Activated gamma-delta T cell treated with Interleukin-2 at 50 U/mL for 16 hours (primary cell): ENCODE measurements around the gene LPAR6.

Source experiments
- DNase-seq: peaks from one replicate; pipeline ENCODE4 v3.0.0-alpha.2; 2020

LPAR6 gene

GRCh38 chr13:48414501-48414900, 1.6 kb upstream of the LPAR6 start:
- DNase-seq = no peak

DNA sequence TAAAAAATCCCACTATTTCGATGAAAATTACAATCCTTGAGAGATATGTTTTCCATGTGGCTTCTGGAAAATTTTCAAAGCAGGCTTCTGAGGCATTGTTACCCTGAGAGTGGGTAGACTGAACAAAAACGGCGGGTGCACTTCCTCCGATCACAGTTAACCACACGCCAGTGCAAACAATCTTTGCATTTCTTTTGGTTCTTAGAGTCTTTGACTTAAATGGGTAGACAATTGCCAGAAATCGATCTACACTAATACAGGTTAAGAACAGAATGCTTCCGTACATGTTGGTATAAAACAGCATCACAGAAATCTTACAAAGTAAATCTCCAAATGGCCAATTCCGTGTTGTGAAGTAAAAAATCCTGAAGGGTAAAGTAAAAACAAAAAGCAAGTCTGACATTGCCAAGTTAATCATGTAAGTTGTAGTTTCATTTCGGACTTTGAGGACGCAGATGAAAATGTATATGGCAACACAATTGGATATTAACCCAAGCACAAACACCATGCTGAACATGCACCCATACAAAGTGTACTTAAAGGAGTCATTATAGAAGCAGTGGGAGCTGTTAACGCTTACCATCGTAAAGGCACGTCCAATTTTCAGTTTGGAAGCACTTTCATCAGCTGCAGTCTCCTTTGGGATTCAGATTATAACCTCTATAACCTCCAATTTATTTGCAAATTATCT, 927 bp downstream of the LPAR6 start:
- peak; percentile 28 for DNase-seq

GRCh38 chr13:48411147-48411794, 1.6 kb downstream of the LPAR6 start:
- DNase-seq = no peak

- DNase-seq = no peak
Observed at GRCh38 chr13:48410199-48410598, 2.7 kb downstream of the LPAR6 start.

GRCh38 chr13:48405875-48406274, 7.0 kb downstream of the LPAR6 start:
- DNase-seq = no peak

DNA sequence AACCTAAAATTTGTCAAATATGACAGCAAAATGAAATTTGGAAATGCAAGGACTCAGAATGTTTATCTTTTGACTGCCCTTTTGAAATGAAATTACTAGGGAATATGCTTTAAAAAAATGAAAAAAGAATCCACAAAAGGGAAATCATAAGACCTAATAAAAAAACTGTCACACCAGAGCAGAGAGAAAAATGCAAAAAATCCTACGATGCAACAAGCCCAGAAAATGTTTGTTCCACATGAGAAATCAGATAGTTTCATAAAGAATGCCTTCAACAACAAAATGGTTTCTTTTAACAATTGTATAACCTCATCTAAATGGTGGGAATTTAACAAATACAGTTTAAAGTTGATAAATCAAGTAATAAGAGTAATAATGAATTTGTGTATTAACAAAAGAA, 8.0 kb downstream of the LPAR6 start:
- no peak for DNase-seq

DNA sequence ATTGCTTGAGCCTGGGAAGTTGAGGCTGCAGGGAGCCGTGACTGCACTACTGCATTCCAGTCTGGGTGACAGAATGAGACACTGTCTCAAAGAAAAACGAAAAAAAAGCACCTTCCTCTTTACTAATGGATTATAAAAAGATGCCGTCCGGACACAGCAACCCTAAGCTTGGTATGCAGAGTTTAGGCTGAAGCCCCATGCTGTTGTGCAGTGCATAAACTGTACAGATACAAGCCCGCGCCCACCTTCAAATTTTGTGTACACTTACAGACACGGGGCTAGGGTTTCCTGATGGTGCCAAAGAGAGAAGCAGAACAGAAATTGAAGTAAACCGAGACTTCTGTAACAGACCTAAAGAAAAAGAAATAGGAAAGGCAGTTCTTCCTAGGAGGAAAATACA, 9.0 kb downstream of the LPAR6 start:
- DNase-seq = no peak

GRCh38 chr13:48403151-48403631, 9.7 kb downstream of the LPAR6 start:
- DNase-seq = no peak

- DNase-seq = no peak
Observed at GRCh38 chr13:48402325-48402932, 10.5 kb downstream of the LPAR6 start.

GRCh38 chr13:48401480-48401879, 11.4 kb downstream of the LPAR6 start:
- no peak for DNase-seq

DNA sequence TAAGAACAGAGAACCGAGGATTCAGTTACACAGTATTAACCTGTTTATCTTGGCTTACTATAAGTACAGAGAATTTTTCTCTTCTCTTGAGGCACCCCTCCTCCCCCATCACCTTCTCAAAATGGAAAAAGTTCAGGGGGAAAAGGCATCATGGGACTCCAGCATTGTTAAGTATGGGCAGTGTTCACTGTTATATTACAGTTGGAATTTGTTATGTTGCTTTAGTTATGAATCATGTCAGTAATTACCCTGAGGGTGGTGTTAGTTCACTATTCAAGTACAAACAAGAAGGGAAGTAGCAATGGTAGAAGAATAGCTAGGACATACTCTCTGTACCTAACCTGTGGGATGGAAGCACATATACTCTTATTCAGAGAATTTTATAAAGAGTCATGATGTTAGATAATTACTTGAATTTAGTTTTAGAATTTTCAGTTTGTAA, 12.0 kb downstream of the LPAR6 start:
- no peak for DNase-seq

DNA sequence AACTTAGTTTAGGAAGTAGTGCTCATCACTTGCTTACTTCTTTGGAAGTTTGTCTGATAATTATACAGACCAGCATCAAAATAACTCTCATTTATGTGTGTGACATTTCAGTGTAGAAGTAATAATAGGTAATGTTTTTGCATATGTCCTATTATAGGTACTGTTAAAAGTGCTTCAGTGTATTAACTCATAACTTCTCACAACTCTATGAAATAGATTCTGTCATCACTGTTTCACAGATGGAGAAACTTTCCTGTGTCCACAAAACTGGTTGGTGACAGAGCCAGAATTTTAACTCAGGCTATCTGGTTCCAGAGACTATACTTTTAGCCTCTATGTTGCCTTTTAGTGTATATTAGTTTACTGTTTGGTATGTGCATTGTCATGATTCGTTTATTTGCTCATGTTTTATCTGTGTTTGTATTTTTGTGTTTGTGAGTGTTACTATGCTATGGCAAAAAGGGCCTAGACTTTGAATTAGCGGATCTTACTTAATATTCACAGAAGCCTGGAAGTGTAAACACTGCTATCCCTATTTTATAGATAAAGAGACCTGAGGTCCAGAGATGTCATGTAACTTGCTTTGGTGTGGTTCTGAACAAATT, 12.7 kb downstream of the LPAR6 start:
- no peak for DNase-seq

GRCh38 chr13:48398450-48399095, 14.3 kb downstream of the LPAR6 start:
- DNase-seq = no peak

DNA sequence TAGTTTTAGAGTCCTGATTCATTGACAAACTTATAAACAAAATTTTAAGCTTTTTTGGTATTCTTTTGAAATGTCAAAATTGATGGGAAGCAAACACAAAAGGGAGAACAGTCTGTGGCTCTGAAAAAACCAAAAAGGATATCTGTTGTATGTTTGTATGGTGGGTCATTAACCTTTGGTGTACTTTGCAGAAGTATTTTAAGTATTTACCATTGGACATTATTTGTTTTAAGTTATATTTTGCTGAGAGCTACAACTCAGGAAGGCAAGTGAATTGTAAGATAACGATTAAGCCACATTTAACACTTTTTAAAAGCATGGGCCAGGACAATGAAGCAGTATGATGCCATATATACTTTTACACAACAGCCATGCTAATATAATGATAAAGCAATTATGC, 15.2 kb downstream of the LPAR6 start:
- no peak for DNase-seq

GRCh38 chr13:48393698-48394085, 19.2 kb downstream of the LPAR6 start:
- no peak for DNase-seq

DNA sequence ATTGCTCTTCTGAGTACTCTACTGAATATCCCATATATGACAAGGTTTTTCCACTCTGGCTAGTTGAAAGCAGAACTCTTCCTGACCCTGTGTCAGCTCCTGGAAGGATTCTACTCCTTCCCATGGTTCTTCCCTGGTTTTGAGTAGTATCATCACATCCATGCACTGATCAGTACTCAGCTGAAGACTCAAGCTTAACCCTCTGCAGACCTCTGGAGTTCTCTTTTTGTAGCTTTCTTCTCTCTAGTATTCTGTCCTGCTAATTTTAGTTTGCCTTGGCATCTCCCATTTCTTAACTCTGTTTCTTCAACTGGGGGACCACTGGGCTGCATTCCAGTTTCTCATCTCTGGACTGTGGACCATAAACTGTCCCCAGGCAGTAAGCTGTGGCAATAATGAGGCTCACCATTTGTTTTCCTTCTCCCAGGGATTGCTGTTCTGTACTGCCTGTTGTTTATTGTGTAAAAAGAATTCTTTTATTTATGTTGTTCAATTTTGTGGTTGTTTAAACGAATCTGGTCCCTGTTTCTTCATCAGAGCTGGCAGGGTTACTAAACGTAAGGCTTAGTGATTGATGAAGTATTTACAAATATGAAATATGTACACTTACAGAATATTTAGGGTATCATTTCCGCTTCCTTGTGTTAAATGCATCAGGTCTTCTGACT, 19.7 kb downstream of the LPAR6 start:
- no peak for DNase-seq

- DNase-seq = no peak
Observed at GRCh38 chr13:48391257-48391656, 21.7 kb downstream of the LPAR6 start.

- no peak for DNase-seq
Observed at GRCh38 chr13:48386816-48387215, 26.1 kb downstream of the LPAR6 start.

- DNase-seq = no peak
Observed at GRCh38 chr13:48383384-48383783, 29.5 kb downstream of the LPAR6 start.

DNA sequence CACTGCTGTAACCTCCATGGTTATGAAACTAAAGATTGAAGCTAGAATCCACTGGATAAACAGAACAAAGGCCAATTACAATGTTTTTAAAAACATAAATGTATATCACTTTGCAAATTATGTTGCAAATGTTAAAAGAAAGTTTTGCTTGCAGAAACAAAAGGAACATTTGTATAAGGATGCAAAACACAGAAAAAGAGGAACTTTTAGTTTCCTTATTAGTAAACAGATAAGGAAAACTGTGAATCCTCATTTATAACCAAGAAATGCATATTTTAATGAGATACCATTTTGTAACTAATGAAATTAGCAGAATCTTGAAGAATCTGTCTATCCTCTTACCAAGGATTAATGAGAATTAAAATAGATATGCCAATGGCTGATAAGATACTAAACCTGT, 32.3 kb downstream of the LPAR6 start:
- no peak for DNase-seq

- DNase-seq = no peak
Observed at GRCh38 chr13:48377857-48378256, 35.1 kb downstream of the LPAR6 start.

DNA sequence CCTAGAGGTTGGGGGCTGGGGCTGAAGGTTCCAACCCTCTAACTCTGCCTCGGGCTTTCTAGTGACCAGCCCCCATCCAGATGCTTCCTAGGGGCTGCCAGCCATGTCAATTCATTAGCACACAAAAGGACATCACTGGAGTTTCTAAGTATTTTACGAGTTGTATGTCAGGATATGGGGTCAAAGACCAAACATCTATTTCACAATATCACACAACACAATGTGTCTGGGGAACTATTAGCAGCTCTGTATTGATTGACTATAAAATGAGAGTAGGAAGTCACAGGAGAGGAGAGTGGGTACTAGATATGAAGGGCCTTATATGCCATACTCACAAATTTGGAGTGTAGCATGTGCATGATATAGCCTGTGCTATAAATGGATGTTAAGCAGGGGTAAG, 42.1 kb downstream of the LPAR6 start:
- no peak for DNase-seq

GRCh38 chr13:48369988-48370387, 42.9 kb downstream of the LPAR6 start:
- no peak for DNase-seq
